ENCODE data around the gene RAB6C. TPM values are rescaled to one million over a fixed set of nuclear protein-coding genes. Genes with fewer than 3 reads are reported as not detected.
"Not testable (repeated sequence)": the region's sequence is repeated elsewhere in the genome, so short reads cannot be mapped to it uniquely, and the experiment has no call there.

RAB6C gene
- not detected in 2 replicates for polyA plus RNA-seq (2014; cell fraction: cytosol; rRNA removed)
- polyA plus RNA-seq (2014; cell fraction: nucleus; rRNA removed), result not detected in 2 replicates

DNA sequence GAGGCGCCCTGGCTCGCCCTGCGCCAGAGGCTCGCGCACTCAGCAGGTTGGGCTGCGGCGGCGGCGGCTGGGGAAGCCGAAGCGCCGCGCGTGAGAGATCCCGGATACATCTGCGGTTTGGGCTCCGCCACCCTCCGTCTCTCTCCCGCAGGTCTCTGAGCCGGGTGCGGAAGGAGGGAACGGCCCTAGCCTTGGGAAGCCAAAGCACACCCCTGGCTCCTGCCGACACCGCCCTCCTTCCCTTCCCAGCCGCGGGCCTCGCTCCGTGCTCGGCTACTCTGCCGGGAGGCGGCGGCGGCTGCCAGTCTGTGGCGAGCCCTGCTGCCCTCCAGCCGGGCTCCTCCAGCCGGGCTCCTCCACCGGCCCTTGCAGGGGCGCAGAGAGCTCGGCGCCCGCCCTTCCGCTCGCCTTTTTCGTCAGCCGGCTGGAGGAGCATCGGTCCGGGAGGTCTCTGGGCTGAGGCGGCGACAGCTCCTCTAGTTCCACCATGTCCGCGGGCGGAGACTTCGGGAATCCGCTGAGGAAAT, at the start of gene RAB6C:
TSS of gene RAB6C (plus strand) at position 38 of the 527 bp plus-strand sequence. CDS start at position 488, 450 bp downstream.
- not testable (repeated sequence) for DNase-seq (ENCODE audit: low spot score)

DNA sequence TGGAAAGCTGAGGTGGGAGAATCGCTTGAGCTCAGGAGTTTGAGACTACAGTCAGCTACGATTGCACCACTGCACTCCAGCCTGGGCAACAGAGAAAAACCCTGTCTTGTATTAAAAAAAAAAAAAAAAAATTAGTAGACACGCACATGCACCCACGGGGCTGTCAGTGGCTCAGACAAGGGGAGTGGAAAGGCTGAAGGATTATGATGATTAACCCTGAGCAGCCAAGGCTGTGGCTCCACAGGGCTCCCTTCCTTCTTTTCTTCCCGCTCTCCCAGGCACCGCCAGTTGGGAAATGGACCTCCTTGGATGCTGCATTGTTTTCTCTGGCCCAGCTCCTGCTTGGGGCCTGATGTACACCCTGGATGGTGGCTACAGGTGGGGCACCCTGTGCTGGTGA, 49.0 kb upstream of the RAB6C start:
- DNase-seq (ENCODE audit: low spot score), result no peak

DNA sequence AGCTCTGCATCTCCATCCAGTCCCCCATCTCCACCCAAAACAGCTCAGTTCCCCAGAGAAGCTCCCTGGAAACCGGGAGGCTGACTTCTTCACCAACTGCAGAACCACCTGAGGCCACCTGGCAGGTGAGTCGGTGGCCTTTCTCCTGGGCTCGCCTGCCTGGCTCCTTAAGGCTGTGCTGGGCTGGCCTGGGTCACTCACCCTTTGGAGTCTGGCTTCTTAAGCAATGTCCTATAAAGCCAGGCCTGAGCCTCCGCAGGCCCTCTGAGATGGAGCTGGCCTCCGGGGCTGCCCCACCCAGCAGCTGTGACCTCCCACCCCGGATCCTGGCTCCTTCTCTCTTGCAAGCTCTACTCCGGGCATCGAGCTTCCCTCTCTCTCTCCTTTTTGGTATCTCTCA, 46.1 kb upstream of the RAB6C start:
- DNase-seq (ENCODE audit: low spot score), result not testable (repeated sequence)

- no peak for DNase-seq (ENCODE audit: low spot score)
These were observed 45.2 kb upstream of the RAB6C start for GRCh38 chr2:129934044-129934822.

- DNase-seq (ENCODE audit: low spot score), result no peak
These were observed 44.3 kb upstream of the RAB6C start for GRCh38 chr2:129935118-129935517.

DNA sequence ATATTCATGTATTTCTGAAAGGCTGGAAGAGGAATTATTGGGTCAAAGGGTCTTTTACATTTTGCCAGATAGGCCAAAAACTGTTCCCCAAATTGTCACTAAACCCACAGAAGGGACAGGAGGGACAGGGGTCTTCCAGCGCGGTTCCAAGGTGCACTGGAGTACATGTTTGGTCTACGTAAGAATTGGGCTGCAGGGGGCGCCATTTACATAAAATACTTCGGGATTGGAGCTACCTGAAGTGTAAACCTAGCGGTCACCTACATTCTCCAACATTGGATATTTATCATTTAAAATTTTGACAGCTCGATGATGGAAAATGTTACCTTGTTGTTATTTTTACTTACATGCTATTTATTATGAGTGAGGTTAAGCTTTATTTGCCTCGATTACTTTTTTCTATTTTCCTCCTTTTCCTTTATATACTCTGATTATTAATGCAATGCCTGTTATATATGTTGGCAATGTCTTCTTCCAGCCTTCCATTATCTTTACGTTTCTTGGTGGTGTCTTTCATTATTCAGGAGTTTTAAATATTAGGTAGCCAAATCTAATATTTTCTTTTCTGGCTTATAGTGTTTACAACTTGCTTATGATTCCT, 43.0 kb upstream of the RAB6C start:
- peak; percentile 57 for DNase-seq (ENCODE audit: low spot score)

DNA sequence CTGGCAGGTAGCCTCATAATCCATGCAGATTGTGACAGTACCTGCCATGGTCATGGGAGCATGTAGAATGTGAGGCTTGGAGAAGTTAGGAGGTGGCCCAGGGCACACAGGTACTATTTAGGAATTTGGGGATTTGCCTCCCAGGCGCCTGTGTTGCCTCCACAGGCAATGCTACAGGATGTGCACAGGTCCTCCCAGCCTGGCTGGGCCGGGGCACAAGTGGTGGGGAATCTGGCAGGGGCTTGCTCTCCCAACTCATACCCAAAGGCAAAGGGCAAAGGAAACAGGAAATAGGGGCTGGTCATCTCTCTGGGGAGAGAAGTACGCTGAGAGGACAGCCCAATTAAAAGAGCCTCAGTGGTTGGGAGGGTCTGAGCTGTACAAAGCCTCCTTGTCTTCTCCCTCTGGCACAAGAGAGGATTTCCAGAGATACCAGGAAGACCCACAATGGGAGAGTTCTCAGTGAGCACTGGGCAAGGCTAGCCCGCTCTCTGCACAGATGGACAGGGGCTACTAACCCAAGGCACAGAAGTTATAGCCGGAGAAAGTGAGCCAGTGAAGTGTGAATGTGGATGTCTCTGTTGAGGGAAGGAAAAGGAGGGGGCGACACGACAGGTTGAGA, 40.5 kb upstream of the RAB6C start:
- not testable (repeated sequence) for DNase-seq (ENCODE audit: low spot score)

DNA sequence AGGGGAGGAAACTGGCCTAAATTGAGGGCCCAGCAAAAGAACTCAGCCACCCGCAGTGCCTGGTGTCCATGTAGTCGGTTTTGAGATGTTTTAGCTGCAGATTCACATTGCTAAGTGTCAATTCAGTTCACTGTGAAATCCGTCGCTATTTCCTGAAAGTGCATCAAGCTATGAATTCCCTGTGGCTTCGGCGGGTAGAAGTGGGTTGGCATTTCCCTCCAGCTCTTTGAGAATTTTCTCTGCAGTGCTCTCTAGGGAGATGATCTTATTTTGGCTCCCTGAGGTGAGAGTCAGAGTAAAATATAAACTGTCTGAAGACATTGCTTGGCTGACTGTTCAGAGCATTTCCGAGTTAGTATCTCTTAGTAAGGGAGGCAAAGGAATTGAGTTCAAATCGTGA, 36.0 kb upstream of the RAB6C start:
- not testable (repeated sequence) for DNase-seq (ENCODE audit: low spot score)

GRCh38 chr2:129945557-129945956, 33.9 kb upstream of the RAB6C start:
- no peak for DNase-seq (ENCODE audit: low spot score)

- not testable (repeated sequence) for DNase-seq (ENCODE audit: low spot score)
These were observed 31.8 kb upstream of the RAB6C start for GRCh38 chr2:129947712-129948111.

DNA sequence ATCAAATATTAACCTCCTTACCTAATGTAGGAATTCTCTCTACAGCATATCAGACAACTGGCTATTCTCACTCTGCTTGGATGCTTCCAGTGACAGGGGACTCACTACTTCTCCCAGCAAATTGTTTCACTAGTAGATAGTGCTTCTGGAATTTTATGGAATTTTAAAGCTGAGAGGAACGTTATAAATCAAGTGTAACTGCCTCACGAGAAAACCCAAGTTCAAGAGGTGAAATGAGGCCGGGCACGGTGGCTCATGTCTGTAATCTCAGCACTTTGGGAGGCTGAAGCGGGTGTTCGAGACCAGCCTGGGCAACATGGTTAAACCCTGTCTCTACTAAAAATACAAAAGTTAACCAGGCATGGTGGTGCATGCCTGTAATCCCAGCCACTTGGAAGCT, 23.3 kb upstream of the RAB6C start:
- DNase-seq (ENCODE audit: low spot score), result not testable (repeated sequence)

DNA sequence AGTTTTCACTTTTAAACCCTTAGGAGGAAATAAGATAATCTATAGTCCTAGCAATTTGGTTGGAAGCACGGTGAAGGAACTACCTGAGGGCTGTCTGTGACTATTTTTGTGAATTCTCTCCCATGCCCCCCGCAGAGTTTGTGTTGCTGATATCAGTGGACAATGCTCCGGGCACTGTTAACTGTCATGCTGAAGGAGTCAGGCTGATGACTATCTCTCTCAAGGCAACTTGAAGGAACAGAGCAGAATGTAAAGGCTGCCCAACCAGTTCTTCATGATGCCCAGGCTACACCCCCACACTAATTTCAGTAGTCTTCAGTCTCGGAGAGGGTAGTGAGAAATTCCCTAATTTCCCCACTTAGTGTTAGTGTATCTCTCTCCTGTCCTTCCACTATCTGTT, 21.6 kb upstream of the RAB6C start:
- no peak for DNase-seq (ENCODE audit: low spot score)

GRCh38 chr2:129958736-129959135, 20.7 kb upstream of the RAB6C start:
- not testable (repeated sequence) for DNase-seq (ENCODE audit: low spot score)

DNA sequence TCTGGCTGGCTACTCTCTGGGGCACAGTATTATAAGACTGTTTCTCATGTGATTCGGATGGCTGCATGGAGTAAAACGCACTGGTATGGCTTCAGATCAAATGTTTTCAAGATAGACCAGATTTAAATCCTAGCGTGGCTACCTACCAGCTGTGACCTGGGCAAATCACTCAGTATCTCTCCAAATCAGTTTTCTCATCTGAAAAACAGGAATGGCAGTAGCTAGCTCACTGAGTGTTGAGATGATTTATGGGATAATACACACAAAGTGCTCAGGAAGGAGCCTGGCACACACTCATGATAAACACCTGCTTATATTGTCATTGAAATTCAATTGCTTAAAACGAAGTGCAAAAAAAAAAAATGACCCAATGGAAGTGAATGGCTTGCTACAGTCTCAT, 10.9 kb upstream of the RAB6C start:
- peak; percentile 67 for DNase-seq (ENCODE audit: low spot score)

DNA sequence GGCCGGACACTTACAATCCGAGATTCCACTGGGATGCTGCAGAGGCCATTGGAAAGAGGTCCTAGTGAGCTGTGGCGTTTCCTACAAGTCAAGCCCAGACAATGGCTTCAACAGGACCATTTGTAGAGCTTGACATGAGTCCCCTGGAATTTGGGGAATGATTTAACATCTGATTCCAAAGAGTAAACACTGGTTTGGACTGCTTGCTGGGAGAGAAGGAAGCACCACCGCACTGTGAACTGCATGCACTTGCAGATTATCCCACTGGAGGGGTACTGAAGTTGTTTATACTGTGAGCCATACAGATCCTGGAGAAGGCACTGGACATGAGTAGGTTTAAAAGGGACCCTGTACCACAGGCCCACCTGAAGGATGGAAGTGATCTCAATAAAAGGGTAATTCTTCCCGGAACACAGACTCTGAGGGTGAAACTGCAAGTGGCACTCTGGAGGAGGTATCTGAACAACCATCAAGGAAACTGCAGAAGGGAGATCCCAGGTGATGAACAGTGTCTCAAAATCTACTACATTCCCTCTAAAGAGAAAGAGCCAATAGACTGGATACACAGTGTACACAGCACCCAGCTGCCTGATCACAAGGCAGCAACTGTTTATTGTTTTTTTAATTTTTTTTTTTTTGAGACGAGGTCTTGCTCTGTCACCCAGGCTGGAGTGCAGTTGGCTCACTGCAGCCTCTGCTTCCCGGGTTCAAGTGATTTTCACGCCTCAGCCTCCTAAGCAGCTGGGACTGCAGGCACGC, 4.3 kb upstream of the RAB6C start:
- no peak for DNase-seq (ENCODE audit: low spot score)

DNA sequence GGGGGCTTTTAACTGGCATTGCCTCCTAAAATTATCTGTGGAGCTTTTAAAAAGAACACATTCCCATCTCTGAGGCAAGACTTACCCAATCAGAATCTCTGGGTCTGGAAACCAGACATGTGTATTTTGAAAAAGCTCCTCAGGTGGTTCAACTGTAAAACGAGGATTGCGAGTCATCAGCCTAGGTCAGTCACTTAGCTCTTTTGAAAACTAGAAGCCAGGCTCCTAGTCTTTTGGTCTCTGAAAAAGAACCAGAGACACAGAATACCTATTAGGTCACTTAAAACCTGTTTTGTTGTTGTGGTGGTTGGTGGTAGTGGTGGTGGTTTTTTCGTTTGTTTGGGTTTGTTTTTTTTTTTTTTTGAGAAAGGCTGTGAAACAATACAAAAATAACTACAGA, 2.5 kb upstream of the RAB6C start:
- not testable (repeated sequence) for DNase-seq (ENCODE audit: low spot score)

- no peak for DNase-seq (ENCODE audit: low spot score)
These were observed 1.5 kb upstream of the RAB6C start for GRCh38 chr2:129977986-129978385.

DNA sequence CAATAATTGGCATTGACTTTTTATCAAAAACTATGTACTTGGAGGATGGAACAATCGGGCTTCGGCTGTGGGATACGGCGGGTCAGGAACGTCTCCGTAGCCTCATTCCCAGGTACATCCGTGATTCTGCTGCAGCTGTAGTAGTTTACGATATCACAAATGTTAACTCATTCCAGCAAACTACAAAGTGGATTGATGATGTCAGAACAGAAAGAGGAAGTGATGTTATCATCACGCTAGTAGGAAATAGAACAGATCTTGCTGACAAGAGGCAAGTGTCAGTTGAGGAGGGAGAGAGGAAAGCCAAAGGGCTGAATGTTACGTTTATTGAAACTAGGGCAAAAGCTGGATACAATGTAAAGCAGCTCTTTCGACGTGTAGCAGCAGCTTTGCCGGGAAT, 780 bp downstream of the RAB6C start:
- DNase-seq (ENCODE audit: low spot score), result not testable (repeated sequence)

DNA sequence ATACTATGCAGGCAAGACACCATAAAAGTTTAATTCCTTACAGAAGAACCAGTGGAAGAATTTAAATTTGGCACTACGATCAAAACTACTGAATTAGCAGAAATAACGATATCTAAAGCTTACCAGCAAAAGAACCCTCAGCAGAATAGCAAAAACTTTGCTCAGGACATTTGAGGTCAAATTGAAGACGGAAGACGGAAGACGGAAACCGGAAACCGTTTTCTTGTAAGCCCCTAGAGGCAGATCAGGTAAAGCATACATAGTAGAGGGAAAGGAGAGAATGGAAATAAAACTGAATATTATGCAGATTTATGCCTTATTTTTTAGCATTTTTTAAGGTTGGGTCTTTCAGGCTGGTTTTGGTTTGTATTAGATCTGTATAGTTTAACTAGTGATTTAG, 2.2 kb downstream of the RAB6C start:
- DNase-seq (ENCODE audit: low spot score), result not testable (repeated sequence)

GRCh38 chr2:129984426-129984825, 5.0 kb downstream of the RAB6C start:
- DNase-seq (ENCODE audit: low spot score), result no peak

DNA sequence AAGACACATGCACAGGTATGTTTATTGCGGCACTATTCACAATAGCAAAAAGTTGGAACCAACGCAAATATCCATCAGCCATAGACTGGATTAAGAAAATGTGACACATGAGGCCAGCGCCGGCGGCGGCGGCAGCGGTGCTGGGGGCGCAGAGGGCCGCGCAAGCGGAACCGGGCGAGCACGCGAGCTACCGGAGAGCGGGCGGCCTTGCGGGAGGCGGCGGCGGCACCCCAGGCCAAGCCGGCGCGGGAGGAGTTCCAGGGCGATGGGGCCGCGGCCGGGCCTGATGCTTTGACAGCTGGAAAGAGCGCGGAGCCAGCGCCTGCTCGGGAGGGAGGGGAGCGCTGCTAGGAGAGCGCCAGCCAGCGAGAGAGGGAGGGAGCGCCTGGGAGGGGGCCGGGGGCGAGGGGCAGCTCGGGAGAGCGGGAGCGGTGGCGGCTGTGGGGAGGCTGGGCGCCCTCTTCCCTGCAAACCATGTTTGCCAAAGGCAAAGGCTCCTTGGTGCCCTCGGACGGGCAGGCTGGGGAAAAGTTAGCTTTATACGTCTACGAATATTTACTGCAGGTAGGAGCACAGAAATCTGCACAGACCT, 13.0 kb downstream of the RAB6C start:
- DNase-seq (ENCODE audit: low spot score), result not testable (repeated sequence)

All from SK-N-DZ (cell line).